Suprapubic skin (tissue), 4 donors: Measurements from ENCODE around the gene EGFR. TPM values are rescaled to one million over a fixed set of nuclear protein-coding genes. Genes with fewer than 3 reads are reported as not detected.

Experiments used
- DNase-seq, 2 donors: peaks; one replicate each; pipeline ENCODE4 v3.0.0-alpha.2; 2019; ENCODE audit warnings: low spot score in 2 of 2
- H3K27ac ChIP-seq: fragments of 200-600 bp; sonication (generic); one replicate; pipeline ENCODE4 v1.5.1; 2019
- H3K27me3 ChIP-seq: fragments of 200-600 bp; sonication (generic); one replicate; pipeline ENCODE4 v1.5.1; 2019
- H3K36me3 ChIP-seq: fragments of 200-600 bp; sonication (generic); one replicate; pipeline ENCODE4 v1.5.1; 2019
- H3K4me1 ChIP-seq: fragments of 200-600 bp; sonication (generic); one replicate; pipeline ENCODE4 v1.5.1; 2019
- H3K4me3 ChIP-seq: fragments of 200-600 bp; sonication (generic); one replicate; pipeline ENCODE4 v1.5.1; 2019; ENCODE audit warnings: mild to moderate bottlenecking
- H3K9me3 ChIP-seq: fragments of 200-600 bp; sonication (generic); one replicate; pipeline ENCODE4 v1.5.1; 2019
- EP300 ChIP-seq: sonication (generic); formaldehyde crosslinking; IDR thresholded peaks from one replicate; pipeline ENCODE4 v1.6.1; 2017; ENCODE audit warnings: antibody characterized with exemption
- POLR2A ChIP-seq, 2 donors: fragments of 450-650 bp; IDR thresholded peaks; one replicate each; pipeline ENCODE4 v1.6.1; 2017; ENCODE audit warnings: antibody characterized with exemption in 2 of 2, mild to moderate bottlenecking in 2 of 2, moderate library complexity in 2 of 2
- POLR2AphosphoS5 ChIP-seq, 3 donors: sonication (generic); formaldehyde crosslinking; IDR thresholded peaks; one replicate each; pipeline ENCODE4 v1.6.1; 2017; ENCODE audit warnings: antibody characterized with exemption in 3 of 3
- WGBS: methylation state at CpG from one replicate; pipeline ENCODE4 v1.1.5; 2018; 5-methylcytosine and 5-hydroxymethylcytosine counted together
- total RNA-seq, 4 donors: library from RNA; depleted of rRNA; stranded (reverse); fragments of >200 nt; gene quantifications; one replicate each; pipeline ENCODE4 v1.1.0, GENCODE V29; 2016
- TF ChIP-seq, protein P1 (sequence below), 2 donors: fragments of 200-600 bp in 1 of 2; fragments of 450-650 bp in 1 of 2; sonication (generic) in 1 of 2; IDR thresholded peaks; one replicate each; pipeline ENCODE4 v1.5.1; 2016 to 2019; ENCODE audit warnings: antibody characterized with exemption in 2 of 2, mild to moderate bottlenecking in 1 of 2, moderate library complexity in 1 of 2

EGFR gene
- total RNA-seq, 4 donors from 2014 or later, result 231 to 341 (median 271) TPM

DNA sequence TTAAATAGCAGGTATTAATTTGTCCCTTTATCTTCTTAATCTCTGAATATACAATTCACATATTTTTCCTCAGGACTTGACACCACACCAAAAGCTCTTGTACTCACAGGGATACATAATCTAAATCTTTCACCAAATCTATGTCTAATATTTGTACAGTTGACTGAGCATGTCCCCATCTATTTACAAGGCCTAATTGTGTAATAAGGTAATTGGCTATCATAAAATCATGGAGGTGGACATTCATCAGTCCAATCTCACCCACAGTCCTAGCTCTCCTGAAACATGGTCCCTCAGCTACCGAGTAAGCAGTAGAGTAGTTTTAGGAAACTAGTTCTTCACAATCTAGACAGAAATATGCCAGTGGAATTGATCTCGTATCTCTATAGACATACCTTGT lies 30.3 kb upstream of the EGFR start:
- 83% methylated on average over 2 of the region's 2 CpGs for WGBS
- Histone ChIP-seq H3K9me3 (no peaks in the 10 kb centered on the region), H3K4me3 (no peak overlapping the region), H3K27ac (no peak overlapping the region), H3K36me3 (no peaks in the 10 kb centered on the region), H3K4me1 (no peaks in the 10 kb centered on the region), H3K27me3 (peaks cover 4% of the 10 kb centered on the region)
- TF ChIP-seq, protein P1, sequence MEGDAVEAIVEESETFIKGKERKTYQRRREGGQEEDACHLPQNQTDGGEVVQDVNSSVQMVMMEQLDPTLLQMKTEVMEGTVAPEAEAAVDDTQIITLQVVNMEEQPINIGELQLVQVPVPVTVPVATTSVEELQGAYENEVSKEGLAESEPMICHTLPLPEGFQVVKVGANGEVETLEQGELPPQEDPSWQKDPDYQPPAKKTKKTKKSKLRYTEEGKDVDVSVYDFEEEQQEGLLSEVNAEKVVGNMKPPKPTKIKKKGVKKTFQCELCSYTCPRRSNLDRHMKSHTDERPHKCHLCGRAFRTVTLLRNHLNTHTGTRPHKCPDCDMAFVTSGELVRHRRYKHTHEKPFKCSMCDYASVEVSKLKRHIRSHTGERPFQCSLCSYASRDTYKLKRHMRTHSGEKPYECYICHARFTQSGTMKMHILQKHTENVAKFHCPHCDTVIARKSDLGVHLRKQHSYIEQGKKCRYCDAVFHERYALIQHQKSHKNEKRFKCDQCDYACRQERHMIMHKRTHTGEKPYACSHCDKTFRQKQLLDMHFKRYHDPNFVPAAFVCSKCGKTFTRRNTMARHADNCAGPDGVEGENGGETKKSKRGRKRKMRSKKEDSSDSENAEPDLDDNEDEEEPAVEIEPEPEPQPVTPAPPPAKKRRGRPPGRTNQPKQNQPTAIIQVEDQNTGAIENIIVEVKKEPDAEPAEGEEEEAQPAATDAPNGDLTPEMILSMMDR (IDR thresholded peaks at IDR 0.05), result no peak
- TF ChIP-seq POLR2A (IDR thresholded peaks at IDR 0.05), result no peak
- no peak for TF ChIP-seq EP300
- no peak for TF ChIP-seq POLR2AphosphoS5 (IDR thresholded peaks at IDR 0.05)
- no peak for DNase-seq

DNA sequence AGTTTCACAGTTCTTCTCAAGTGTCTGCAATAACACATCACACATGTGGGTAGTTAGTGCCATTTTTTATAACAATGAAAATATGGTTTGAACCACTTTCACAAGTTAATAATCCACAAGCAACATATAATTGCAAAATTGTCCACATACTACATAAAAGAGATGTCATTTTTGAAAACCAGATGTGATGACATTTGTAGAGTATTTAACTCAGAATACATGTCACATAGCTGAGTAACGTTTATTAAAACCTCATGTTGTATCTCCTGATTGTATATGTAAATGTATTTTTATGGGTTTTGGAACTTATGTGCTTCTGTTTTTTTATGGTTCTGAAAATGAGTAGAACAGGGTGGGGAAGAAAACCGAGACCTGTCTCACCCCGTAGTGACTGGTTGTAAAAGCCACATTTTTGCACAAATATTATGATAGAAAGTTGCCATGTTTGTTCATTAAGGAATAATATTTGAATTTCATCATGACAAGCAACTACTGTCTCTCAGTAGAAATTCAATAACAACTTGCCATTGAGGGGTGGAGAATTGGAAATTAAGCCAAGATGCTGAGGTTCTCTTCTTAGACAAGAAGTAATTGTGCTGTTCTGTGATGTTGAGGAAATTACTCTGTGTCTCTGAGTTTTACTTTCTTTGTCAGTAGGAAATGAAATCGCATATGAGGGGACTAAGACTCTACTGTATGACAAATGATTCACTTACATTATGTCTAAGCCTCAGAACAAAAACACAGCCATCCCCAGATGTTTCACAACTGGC lies 29.2 kb upstream of the EGFR start:
- Histone ChIP-seq H3K36me3 (no peaks in the 10 kb centered on the region), H3K4me1 (no peaks in the 10 kb centered on the region), H3K4me3 (no peak overlapping the region), H3K27ac (no peak overlapping the region), H3K27me3 (no peaks in the 10 kb centered on the region), H3K9me3 (no peaks in the 10 kb centered on the region)
- 48% methylated on average over 4 of the region's 4 CpGs for WGBS
- DNase-seq, result no peak
- TF ChIP-seq, protein P1 (IDR thresholded peaks at IDR 0.05), result no peak
- no peak for TF ChIP-seq POLR2AphosphoS5 (IDR thresholded peaks at IDR 0.05)
- no peak for TF ChIP-seq EP300

GRCh38 chr7:54991341-54991740 lies 27.5 kb upstream of the EGFR start:
- WGBS, result 95% methylated on average over 13 of the region's 13 CpGs

DNA sequence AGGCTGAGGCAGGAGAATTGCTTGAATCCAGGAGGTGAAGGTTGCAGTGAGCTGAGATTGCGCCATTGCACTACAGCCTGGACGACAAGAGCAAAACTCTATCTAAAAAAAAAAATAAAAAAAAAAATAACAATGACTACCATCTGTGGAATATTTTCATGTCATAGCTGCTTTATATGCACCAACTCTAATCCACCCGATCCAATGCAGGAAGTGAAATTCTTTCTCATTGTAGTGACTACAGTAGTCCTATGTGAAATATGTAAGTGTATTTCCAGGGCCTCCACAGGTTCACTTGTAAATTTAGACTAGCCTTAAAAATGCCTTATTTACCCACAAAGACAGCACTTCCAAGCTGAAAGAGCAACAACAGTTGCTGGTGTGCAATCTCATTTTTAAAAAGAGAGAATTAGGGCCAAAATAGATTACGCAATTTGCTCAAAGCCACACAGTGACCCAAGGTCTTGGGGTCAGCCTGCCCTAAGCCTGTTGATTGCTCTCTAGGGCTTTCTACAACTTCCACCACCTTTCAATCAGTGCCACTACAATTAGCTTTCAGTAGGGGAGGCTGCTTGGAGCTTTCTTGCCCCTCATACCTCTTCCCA lies 25.8 kb upstream of the EGFR start:
- Histone ChIP-seq H3K4me3 (no peak overlapping the region), H3K36me3 (no peaks in the 10 kb centered on the region), H3K9me3 (no peaks in the 10 kb centered on the region), H3K27me3 (no peaks in the 10 kb centered on the region), H3K27ac (no peak overlapping the region), H3K4me1 (no peaks in the 10 kb centered on the region)
- no peak for TF ChIP-seq EP300
- TF ChIP-seq POLR2AphosphoS5 (IDR thresholded peaks at IDR 0.05), result no peak
- TF ChIP-seq, protein P1 (IDR thresholded peaks at IDR 0.05), result no peak
- no peak for TF ChIP-seq POLR2A (IDR thresholded peaks at IDR 0.05)
- no peak for DNase-seq
- 75% methylated on average over 4 of the region's 4 CpGs for whole genome bisulfite sequencing

More at GRCh38 chr7:54991341-54991740, 27.5 kb upstream of the EGFR start:
- DNase-seq, result no peak
- Histone ChIP-seq H3K4me3 (no peak overlapping the region), H3K27ac (no peak overlapping the region), H3K4me1 (no peaks in the 10 kb centered on the region), H3K27me3 (no peaks in the 10 kb centered on the region), H3K9me3 (no peaks in the 10 kb centered on the region), H3K36me3 (no peaks in the 10 kb centered on the region)
- TF ChIP-seq POLR2AphosphoS5 (IDR thresholded peaks at IDR 0.05), result no peak
- no peak for TF ChIP-seq EP300
- no peak for TF ChIP-seq POLR2A (IDR thresholded peaks at IDR 0.05)
- TF ChIP-seq, protein P1 (IDR thresholded peaks at IDR 0.05), result no peak

DNA sequence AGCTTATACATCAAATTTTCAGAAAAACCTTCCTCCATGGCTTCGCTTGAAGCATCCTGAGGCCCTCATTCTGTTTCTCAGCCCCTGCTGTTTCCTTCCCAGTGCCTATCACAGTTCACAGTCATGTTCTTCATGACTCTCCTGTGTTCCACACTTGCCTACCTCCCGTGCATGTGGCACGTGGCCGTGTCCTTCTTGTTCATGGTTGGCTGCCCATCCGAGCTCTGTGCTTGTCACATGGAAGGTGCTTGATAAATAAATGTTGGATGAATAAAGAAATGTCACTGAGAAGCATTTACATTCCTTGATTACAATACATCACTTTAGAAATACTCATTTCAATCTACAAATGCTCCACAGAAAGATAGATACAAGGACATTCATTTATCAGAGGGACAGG lies 23.7 kb upstream of the EGFR start:
- Histone ChIP-seq H3K9me3 (no peaks in the 10 kb centered on the region), H3K36me3 (no peaks in the 10 kb centered on the region), H3K27ac (no peak overlapping the region), H3K4me1 (no peaks in the 10 kb centered on the region), H3K4me3 (no peak overlapping the region), H3K27me3 (no peaks in the 10 kb centered on the region)
- TF ChIP-seq POLR2A (IDR thresholded peaks at IDR 0.05), result no peak
- TF ChIP-seq, protein P1 (IDR thresholded peaks at IDR 0.05), result no peak
- no peak for TF ChIP-seq EP300
- TF ChIP-seq POLR2AphosphoS5 (IDR thresholded peaks at IDR 0.05), result no peak
- DNase-seq, result no peak
- WGBS, result 93% methylated on average over 5 of the region's 5 CpGs
